Inflammatory macrophage treated with lipopolysaccharide for 4 hours (primary cell): ENCODE data around the gene CAMKMT.

Source experiments
- DNase-seq: peaks from one replicate; pipeline ENCODE4 v3.0.0-alpha.2; 2020

Gene CAMKMT

GRCh38 chr2:44706681-44707553, 345.2 kb downstream of the CAMKMT start:
- DNase-seq = no peak

DNA sequence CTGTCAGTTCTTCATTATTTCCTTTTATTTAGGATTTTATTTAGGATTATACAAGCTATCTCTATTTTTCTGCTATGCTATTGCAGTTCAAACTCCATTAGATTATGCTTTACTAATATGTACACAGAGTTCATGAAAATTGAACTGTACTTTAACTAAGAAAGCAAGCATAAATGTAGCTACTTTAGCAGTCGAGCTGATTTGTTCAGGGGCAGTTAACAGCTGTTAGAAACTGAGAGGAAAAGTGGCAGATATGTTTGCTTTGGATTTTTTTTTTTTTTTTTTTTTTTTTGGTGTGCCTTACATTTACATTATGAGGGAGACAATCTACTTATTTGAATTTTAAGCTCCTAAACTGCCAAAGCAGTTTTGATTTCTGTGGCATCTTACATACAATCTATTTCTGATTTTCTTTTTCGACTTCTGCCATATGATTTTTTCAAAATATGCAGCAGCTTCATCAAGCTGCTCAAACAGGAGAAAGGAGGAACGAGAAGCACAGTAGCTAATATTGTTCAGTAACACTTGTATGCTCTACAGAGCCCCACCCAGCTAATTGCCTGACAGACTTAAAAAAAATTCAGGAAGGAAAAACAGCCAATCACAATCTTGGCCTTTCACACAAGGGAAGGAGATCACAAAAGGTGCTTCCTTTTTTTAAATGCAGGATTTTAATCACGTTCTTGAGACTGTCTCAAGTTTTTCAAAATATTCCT, 346.4 kb downstream of the CAMKMT start:
- peak; percentile 71 for DNase-seq

- DNase-seq = no peak
These were observed 346.9 kb downstream of the CAMKMT start for GRCh38 chr2:44708661-44709000.

DNA sequence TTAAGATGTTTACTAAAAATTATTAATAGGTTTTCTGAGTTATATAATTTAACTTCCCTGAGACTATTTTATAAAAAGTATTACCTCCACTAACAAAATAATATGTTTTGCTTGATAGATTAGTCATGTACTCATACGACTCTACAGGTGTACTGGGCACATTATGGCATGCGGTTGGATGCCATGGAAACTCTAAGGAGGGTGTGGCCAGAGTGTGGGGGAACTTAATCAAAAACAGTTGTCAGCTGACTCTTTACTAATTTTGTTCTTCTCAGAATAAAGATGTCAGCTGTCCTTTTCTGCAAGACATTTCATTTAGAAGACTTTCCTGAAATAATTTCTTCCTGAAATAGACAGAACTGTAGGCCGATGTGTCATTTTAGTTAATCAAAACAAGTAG, 351.4 kb downstream of the CAMKMT start:
- no peak for DNase-seq

DNA sequence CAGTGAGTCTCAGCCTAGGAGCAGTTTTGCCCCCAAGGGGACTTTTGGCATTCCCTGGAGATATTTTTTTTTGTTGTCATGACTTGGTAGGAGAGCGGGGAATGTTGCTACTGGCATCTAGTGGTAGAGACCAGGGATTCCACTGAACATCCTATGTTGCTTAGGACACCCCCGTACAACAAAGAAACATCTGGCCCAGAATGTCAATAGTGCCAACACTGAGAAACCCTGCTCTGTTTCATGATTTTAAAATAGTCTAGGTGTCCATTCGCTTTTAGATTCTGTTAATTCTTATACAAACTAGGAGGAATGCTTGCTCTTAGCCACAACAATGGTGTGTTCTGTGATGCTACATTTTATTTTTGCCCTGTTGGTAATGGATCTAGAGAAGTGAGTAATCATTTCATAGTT, 353.9 kb downstream of the CAMKMT start:
- DNase-seq = no peak

DNA sequence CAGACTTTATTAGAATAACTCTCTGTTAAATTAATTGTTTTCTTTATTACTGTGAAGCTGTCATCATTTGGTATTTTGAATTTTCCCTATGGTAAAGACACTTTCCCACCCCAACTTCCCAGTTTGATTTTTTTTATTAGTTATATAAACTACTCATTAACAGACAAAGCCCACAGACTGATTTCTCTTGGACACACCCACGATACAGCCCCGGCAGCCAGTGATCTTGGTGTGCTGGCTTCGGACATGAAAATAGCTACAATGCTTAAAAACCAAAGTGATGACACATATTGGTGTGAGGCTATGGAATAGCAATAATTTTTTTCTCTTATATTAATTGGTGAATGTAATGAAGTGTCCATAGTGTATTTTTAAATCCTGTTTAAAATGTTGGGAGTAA, 354.4 kb downstream of the CAMKMT start:
- DNase-seq = no peak

DNA sequence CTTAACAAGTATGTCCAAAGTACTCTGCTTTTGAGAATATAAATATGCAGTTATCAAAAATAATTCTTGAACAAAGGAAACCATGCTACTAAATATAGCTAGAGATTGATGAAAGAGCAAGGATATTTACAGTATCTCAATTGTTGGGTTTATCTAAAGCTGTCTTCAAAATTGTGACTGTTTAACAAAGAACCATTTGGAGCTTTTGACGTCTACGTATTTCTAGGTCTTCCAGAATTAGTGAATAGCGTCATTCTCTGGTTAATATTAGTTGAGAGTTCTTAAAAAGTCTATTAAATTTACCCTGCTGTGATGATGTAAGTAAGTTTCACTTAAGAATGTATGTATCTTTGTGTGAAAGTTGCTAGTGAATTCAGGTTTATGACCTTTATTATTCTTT, 356.7 kb downstream of the CAMKMT start:
- no peak for DNase-seq

DNA sequence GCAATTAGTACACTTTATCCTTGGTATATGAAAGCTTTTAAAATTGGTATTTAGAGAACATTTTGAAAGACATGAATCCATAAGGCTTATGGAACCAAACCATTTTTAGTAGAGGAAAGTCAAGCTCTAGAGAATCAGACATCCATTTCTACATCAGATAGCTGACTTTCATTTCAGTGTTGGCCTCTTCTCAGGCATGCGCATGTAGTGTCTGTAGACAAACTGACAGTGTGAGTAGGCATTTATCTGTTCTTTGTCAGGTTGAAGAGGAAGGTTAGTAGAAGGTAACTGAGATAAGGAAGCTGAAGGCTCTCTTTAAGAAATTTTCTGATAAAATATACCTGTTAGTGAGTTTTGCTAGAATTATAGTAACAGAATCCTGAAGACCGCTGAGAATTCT, 357.8 kb downstream of the CAMKMT start:
- DNase-seq = no peak

- DNase-seq = no peak
These were observed 360.4 kb downstream of the CAMKMT start for GRCh38 chr2:44722026-44722625.

GRCh38 chr2:44723921-44724320, 362.2 kb downstream of the CAMKMT start:
- no peak for DNase-seq

DNA sequence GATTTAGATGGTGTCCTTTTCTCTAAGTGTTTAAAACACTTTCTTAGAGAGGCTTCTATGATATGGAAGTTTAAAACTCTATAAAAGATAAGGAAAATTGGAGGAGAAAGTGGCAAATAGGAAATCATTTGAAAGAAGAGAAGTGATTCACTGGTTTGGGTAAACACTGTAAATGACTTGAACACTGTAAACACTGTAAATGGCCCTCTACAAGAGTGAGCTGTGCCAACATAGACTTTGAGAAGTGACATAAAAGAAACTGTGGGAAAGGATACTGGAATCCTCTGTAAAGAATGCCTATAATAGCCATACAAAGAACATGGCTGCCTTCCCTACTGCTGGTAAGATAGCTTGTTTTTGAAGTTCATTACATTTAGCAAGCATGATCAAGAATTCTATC, 368.8 kb downstream of the CAMKMT start:
- DNase-seq = no peak

DNA sequence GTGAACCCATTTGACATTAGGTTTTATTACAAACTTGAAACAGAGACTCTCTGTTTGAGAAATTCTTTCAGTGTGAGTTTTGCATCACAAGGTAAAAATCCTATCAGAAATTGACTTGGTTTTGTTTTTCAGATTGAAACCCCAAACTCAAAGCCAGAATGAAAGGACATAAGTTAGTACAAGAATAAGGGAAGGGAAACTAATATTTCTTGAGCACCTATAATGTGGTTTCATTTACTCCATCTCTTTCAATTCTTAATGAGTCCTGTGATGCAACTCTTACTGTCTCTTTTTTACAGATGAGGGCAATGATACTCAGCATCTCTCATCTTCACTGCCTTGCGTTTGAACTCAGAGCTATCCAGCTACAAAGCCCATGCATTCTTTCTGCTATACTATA, 369.8 kb downstream of the CAMKMT start:
- DNase-seq = no peak

GRCh38 chr2:44736270-44736942, 374.7 kb downstream of the CAMKMT start:
- no peak for DNase-seq

- no peak for DNase-seq
These were observed 378.9 kb downstream of the CAMKMT start for GRCh38 chr2:44740678-44741077.

DNA sequence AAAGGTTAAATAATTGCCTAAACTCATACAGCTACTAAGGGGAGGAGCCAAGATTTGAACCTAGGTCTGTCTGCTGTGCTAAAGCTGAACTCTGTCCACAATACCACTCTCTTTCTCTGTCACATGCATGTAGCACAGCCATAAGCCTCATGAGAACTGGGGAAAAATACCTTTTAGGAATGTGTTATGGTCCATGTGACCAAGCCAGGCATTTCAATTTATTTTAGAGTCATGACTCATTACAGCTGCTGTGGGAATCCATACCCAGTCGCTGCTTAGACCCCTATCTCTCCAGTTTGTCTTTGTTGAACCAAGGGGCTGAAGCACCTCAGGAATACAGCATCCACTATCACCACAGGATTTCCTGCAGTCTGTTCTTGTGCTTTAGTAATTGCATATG, 379.8 kb downstream of the CAMKMT start:
- DNase-seq = no peak

- DNase-seq = no peak
These were observed 380.3 kb downstream of the CAMKMT start for GRCh38 chr2:44742057-44742456.

DNA sequence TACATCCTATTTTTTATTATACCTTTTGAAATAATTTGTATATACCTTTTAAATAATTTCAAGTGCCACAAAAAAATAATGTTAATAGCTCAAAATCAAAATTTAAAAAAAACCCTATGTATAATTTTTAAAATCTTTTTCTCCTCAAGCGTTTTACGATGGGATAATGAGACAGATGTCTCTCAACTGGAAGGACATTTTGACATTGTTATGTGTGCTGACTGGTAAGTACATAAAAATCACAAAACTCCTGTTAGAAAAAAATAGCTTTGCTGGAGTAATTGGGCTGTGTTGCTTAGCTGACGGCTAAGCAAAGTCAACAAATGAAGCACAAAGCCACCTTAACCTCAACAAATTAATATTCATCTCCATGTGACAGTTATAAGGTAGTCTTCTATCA, 381.7 kb downstream of the CAMKMT start:
- DNase-seq = no peak

- DNase-seq = no peak
These were observed 383.5 kb downstream of the CAMKMT start for GRCh38 chr2:44744961-44745892.

DNA sequence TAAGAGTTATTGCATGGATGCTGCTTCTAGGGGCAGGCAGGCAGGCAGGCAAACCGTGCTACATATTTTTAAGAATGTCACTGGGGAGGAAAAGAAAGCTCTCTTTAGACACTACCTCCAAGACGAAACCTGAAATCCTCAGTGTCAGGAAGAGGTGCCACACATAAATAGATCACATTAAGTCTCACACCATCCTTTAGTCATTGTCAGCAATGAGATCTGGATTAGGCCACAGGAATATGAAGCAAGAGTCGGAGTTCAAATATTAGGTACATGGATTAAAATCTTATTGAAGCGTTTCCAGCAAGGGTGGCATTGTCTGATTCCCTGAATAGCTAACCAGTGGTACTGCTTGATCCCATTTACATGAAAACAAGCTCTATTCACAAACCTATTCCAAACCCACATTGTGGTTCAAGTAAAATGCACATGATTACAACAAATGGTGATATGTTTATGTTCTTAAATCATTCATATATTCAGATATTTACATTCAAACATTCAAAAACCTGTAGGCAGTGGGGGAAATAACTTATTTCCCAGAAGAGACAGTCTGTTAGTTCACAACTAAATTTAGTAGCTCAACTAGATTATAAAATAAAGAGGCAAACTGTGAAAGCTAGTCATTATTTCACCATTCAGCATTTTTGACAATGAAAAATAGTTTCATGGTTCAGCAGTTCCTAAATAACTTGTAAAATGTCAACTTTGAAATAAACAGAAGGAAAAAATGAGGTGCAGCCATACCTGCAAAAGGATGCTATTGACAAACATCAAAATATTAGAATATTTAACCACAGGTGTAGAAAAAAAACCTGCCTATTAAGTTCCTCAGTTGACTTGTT, 384.4 kb downstream of the CAMKMT start:
- no peak for DNase-seq

DNA sequence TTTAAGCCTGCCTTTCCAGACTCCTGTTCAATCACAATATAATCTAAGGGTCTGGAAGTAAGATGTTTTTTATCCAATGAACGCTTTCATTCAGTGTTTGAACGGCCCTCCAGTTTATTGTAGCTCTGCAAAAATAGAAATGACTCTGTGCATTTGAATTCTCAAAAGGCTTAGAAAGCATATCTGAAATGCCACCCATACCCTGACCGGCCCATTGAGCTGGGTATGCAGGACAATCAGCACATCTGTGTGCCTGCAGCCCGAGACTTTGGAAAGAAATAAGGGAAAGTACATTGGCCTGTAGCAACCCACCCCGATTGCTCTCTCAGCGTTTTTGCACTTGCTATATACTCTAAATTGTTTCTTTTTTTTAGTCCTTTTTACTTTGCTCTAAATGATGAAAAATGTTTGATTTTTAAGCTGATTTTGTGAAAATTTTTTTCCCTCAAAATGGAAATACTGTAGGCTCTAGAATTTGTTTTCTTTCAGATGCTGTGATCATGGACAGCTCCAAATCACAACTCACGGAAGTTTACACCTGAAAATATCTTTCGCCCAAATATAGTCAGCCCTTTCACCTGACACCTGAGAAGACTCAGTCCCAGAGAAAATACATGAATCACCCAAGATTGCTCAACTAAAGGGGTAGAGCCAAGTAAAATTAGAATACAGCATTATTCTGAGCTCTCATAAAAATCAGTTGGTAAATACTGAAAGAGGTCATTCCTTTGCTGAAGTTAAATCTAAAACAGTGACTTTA, 385.3 kb downstream of the CAMKMT start:
- DNase-seq = no peak

- DNase-seq = no peak
These were observed 386.0 kb downstream of the CAMKMT start for GRCh38 chr2:44747794-44748193.
